IPS DF 6.9 (cell line): ENCODE measurements around the gene SLIT3.

Experiments
- DNase-seq: peaks from one replicate; pipeline ENCODE4 v3.0.0-alpha.2; 2013; ENCODE audit warnings: low read depth, low spot score
- H3K27ac ChIP-seq: one replicate; pipeline ENCODE4 v1.5.1; 2013; ENCODE audit warnings: low read length, control low read depth
- H3K27me3 ChIP-seq: 2 replicates; pipeline ENCODE4 v1.6.1; 2013; ENCODE audit warnings: mild to moderate bottlenecking, low read length; ENCODE audit not compliant: control insufficient read depth, insufficient read depth
- H3K36me3 ChIP-seq: 2 replicates; pipeline ENCODE4 v1.6.1; 2013; ENCODE audit warnings: low read length; ENCODE audit not compliant: control insufficient read depth, insufficient read depth
- H3K4me1 ChIP-seq: 2 replicates; pipeline ENCODE4 v1.6.1; 2013; ENCODE audit warnings: low read length; ENCODE audit not compliant: control insufficient read depth, insufficient read depth
- H3K4me3 ChIP-seq: 2 replicates; pipeline ENCODE4 v1.5.1; 2013; ENCODE audit warnings: mild to moderate bottlenecking, low read length
- H3K9me3 ChIP-seq: 2 replicates; pipeline ENCODE4 v1.6.1; 2013; ENCODE audit warnings: low read length, inconsistent platforms; ENCODE audit not compliant: control insufficient read depth, insufficient read depth
- WGBS: extraction: QIAGEN DNeasy Blood & Tissue Kit; methylation state at CpG from one replicate; pipeline ENCODE4 v1.1.7; 2013; ENCODE audit warnings: mixed read lengths, missing lambda C conversion rate; ENCODE audit not compliant: insufficient read length, insufficient coverage; 5-methylcytosine and 5-hydroxymethylcytosine counted together

Gene SLIT3

DNA sequence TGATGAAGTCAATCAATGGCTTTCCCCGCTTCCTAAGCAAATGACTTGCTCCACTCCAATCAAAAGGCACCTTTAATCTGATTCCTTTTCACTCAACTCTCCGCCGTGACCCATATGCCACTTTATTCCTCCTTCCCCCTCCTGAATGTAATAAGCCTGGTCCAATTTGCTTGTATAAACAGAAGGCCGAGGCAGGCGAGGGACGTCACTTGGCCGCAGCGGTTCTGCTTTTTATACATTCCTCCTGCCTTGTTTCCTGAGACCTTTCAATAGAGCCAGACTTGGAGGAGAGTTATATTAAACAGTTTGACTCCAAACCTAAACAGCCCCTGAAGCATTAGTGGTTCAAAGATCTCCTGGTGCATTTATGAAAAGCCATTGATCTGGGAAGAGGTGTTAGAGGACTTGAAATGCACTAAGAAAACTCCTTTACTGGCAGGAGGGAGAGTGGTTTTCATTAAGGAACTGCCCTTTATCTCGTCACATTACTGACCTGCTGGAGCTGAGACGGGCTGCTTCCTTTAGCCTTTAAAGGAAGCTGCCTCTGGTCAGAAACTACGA, 273.4 kb downstream of the SLIT3 start:
- Histone ChIP-seq H3K4me3 (no peak overlapping the region), H3K36me3 (no peaks in the 10 kb centered on the region), H3K27me3 (no peaks in the 10 kb centered on the region), H3K4me1 (no peaks in the 10 kb centered on the region), H3K9me3 (no peaks in the 10 kb centered on the region), H3K27ac (no peak overlapping the region)
- no CpG with 5 or more reads among the region's 11 CpGs for WGBS
- no peak for DNase-seq

DNA sequence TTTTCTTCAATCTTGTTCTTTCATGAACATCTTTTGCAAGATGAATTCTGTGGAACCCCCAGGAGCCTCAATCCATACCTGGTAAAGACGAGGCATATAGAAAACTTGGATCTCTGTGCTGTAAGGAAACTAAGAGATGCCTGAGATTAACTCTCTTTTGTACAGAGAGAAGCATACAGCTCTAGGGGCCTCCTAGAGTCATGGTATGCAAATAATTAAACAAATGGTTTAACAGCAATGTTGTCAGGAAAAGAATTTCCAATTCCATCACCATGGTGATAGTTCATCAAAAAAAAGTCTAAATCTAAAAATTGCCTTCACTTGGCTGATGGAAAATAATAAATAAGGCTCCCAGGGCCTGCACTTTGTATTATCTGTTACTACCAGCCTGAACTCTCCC, 275.4 kb downstream of the SLIT3 start:
- no peaks in the 10 kb centered on the region for H3K36me3 ChIP-seq
- no peak overlapping the region for H3K27ac ChIP-seq
- no peaks in the 10 kb centered on the region for H3K9me3 ChIP-seq
- H3K4me1 ChIP-seq = no peaks in the 10 kb centered on the region
- DNase-seq = no peak
- no peaks in the 10 kb centered on the region for H3K27me3 ChIP-seq
- H3K4me3 ChIP-seq = no peak overlapping the region
- WGBS = no CpG with 5 or more reads among the region's 1 CpG

DNA sequence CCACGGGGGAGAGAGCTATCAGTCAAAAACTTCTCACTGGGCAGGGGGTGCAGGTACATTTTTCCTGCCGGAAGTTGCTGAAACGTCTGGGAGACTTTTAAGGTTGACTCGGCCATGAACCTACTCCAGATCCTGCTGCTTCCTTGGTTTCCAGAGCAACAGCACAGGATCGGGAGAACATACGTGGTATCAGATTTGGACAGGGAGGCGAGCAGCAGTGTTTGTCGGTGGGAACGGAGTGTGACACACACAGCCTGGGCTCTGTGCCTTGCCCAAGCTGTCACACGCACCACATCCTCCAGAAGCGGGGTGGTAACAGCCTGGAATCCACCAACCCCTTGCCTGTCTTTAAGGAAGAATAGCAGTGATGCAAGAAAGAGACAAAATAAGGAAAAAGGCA, 276.5 kb downstream of the SLIT3 start:
- Histone ChIP-seq H3K9me3 (no peaks in the 10 kb centered on the region), H3K4me1 (no peaks in the 10 kb centered on the region), H3K4me3 (no peak overlapping the region), H3K27me3 (no peaks in the 10 kb centered on the region), H3K36me3 (no peaks in the 10 kb centered on the region), H3K27ac (no peak overlapping the region)
- no CpG with 5 or more reads among the region's 11 CpGs for WGBS
- DNase-seq = no peak

DNA sequence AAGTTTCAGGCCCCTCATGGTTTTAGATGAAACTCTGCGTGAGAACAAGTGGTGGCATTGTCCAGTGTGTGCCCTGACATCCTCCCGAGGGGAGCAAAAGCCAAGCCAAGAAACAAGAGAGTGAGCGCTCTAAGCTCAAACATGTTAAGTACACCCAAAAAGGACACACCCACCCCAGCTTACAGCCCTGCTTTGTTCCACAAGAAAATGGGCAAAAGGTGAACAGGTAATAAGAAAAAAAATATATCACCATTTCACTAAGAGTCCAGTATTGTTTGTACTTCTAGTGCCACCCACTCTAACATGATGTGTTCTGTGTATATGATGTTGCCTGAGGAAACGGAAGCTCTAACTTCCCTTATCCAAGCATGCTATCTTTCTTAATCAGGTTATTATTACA, 278.2 kb downstream of the SLIT3 start:
- no CpG with 5 or more reads among the region's 4 CpGs for WGBS
- Histone ChIP-seq H3K4me3 (no peak overlapping the region), H3K27me3 (no peaks in the 10 kb centered on the region)

DNA sequence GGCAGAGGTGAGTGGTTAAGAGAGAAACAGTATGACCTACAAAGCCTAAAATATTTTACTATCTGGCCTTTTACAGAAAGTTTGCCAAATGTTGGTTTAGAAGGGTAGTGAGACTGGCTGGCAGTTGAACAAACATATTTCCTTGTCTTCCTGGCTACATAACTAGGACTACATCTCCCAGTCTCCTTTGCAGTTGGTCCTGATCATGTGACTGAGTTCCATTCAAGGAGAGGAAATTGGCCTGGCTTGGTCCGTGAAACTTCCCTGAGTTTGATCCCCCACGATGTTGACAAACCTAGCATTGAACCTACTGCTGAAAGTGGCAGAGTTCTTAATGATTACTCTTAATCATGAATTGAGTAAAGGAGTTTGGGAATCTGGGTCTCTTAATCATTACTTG, 280.8 kb downstream of the SLIT3 start:
- no peak overlapping the region for H3K4me3 ChIP-seq
- no peaks in the 10 kb centered on the region for H3K36me3 ChIP-seq
- H3K9me3 ChIP-seq = no peaks in the 10 kb centered on the region
- H3K4me1 ChIP-seq = no peaks in the 10 kb centered on the region
- no CpG with 5 or more reads among the region's 2 CpGs for WGBS
- no peaks in the 10 kb centered on the region for H3K27me3 ChIP-seq
- H3K27ac ChIP-seq = no peak overlapping the region
- no peak for DNase-seq

More for the DNA sequence above, 278.2 kb downstream of the SLIT3 start:
- DNase-seq = no peak
- H3K4me1 ChIP-seq = no peaks in the 10 kb centered on the region
- no peaks in the 10 kb centered on the region for H3K9me3 ChIP-seq
- H3K27ac ChIP-seq = no peak overlapping the region
- no peaks in the 10 kb centered on the region for H3K36me3 ChIP-seq

DNA sequence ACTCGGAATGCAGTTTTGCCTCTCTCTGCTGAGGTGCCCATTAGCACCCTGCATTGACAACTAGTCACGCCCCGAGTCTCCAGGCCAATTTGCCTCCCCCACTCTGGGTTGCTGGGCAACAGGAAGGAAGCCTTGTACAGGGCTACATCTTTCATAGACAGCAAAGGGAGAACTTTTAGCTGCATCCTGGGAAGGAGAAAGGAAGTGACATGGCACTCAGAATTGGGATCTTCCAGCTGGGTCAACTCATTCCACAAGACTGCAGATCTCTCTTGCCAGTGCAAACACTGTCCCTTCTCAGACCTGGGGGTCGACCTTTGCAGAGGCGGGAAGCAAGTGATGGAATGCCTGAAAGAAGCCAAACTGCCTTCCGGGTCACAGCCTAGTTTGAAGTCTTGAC, 282.0 kb downstream of the SLIT3 start:
- Histone ChIP-seq H3K4me3 (no peak overlapping the region), H3K36me3 (no peaks in the 10 kb centered on the region), H3K4me1 (no peaks in the 10 kb centered on the region), H3K27me3 (no peaks in the 10 kb centered on the region), H3K27ac (no peak overlapping the region), H3K9me3 (no peaks in the 10 kb centered on the region)
- WGBS = no CpG with 5 or more reads among the region's 6 CpGs
- DNase-seq = no peak

DNA sequence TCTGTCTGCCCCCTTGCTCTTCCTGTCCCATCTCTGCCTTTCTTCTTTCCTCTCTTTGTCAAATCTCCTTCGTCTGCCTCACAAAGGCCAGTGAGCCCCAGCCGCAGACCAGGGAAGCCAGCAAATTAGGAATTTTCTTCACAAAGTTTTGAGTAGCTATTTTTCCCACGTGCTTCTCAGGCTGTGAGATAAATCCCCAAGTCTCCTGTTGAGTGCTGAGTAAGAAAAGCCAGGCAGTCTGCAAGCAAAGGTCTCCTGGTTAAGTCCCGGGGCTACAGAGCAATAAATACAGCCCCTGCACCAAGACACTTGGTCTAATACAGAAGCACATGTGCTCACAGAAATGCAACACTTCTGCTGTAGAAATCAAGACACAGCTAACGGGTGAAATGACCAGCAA, 284.9 kb downstream of the SLIT3 start:
- Histone ChIP-seq H3K4me1 (peaks cover 12% of the 10 kb centered on the region; the same call in 1 of the 2 replicates), H3K27ac (no peak overlapping the region), H3K27me3 (no peaks in the 10 kb centered on the region), H3K36me3 (no peaks in the 10 kb centered on the region), H3K9me3 (no peaks in the 10 kb centered on the region), H3K4me3 (no peak overlapping the region)
- WGBS = no CpG with 5 or more reads among the region's 5 CpGs
- no peak for DNase-seq

DNA sequence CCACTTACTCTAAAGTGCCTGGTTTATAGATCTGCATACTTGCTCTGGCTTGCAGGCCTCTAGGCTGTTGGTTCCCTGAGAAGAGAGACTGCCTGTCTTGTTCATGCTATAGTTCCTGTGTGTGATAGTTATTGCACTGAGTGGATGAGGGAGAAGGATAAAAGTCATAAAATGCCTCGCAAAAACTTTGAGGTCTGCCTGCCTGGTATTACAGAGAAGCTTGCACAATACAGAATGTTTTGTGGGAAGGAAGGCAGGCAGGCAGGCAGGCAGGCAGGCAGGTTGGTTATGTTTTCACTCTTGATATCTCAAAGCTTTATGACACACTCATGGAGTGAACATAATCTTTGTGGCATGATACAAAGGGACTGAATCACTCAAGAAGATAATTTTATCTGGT, 287.1 kb downstream of the SLIT3 start:
- no CpG with 5 or more reads among the region's 1 CpG for WGBS
- no peaks in the 10 kb centered on the region for H3K9me3 ChIP-seq
- H3K4me3 ChIP-seq = no peak overlapping the region
- H3K27ac ChIP-seq = no peak overlapping the region
- no peaks in the 10 kb centered on the region for H3K27me3 ChIP-seq
- DNase-seq = no peak
- H3K4me1 ChIP-seq = peaks cover 12% of the 10 kb centered on the region; the same call in 1 of the 2 replicates
- H3K36me3 ChIP-seq = no peaks in the 10 kb centered on the region

DNA sequence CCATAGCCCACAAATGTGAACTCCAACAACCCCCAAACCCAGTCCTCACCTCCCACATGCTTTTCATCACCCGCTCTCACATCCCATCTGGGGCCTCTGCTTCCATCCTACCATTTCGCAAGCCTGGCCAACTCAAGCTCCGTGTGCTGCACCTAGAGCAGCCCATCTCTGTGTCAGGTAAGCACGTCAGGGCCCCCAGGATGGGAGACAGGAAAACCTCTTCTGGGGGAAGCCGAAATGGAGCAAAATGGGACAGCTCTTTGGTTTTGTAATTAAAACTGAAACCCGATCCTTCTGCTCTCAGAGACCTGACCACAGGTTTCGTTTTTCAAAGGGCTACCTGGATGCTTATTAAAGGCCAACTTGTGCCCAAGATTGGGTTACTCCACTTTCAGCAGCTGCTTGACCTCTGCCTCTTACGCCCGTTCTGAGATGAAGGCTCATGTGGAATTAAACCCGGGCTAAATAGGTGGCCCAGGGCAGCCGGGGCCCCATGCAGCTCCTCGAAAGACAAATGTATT, 287.7 kb downstream of the SLIT3 start:
- no peak for DNase-seq
- no peak overlapping the region for H3K4me3 ChIP-seq
- no peak overlapping the region for H3K27ac ChIP-seq
- peaks cover 12% of the 10 kb centered on the region; the same call in 1 of the 2 replicates for H3K4me1 ChIP-seq
- no peaks in the 10 kb centered on the region for H3K9me3 ChIP-seq
- WGBS = no CpG with 5 or more reads among the region's 12 CpGs
- no peaks in the 10 kb centered on the region for H3K36me3 ChIP-seq
- H3K27me3 ChIP-seq = no peaks in the 10 kb centered on the region

DNA sequence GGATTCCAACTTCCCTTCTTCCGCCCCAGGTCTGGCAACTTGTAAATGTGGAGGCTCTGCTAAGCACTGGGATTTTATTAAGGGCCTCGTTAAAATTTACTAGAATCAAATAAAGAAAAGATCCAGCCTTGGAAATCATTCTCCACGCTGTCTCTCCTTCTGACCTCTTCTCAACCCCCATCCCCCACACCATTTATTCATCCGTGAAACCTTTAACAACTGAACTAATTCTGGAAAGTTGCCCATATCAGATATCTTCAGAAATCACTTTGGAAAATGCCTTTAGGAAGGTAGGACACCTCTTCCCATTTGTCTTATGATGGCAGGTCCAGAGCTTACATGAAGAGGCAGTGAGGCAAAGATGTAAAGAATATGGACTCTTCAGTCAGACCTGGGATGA, 288.5 kb downstream of the SLIT3 start:
- no peak overlapping the region for H3K27ac ChIP-seq
- peaks cover 12% of the 10 kb centered on the region; the same call in 1 of the 2 replicates for H3K4me1 ChIP-seq
- H3K36me3 ChIP-seq = no peaks in the 10 kb centered on the region
- H3K9me3 ChIP-seq = no peaks in the 10 kb centered on the region
- no peak for DNase-seq
- H3K27me3 ChIP-seq = no peaks in the 10 kb centered on the region
- WGBS = no CpG with 5 or more reads among the region's 4 CpGs
- no peak overlapping the region for H3K4me3 ChIP-seq

DNA sequence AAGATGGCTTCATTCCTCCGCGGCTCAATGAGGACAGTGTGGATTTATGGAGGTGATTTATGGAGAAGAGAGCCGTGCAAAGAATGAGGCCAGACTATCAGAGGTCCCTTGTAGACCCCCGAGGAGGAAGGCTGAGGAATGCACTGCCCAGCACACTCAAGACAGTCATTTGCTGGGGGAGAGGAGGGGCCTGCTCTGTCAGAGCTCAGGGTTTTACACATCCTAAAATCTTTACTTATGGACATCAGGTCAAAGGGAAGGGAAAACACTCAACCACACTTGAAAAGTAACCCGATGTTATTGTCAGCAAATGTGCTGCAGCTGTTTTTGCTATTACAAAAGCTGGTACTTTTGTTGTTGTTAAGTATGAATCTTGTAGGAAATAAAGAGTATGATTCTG, 289.5 kb downstream of the SLIT3 start:
- no peak overlapping the region for H3K27ac ChIP-seq
- H3K36me3 ChIP-seq = no peaks in the 10 kb centered on the region
- no peak overlapping the region for H3K4me3 ChIP-seq
- H3K4me1 ChIP-seq = peaks cover 12% of the 10 kb centered on the region; the same call in 1 of the 2 replicates
- no CpG with 5 or more reads among the region's 5 CpGs for WGBS
- H3K27me3 ChIP-seq = no peaks in the 10 kb centered on the region
- no peak for DNase-seq
- H3K9me3 ChIP-seq = no peaks in the 10 kb centered on the region
